GM19452 (cell line): ENCODE data around the gene HRH3.

Source experiments
- ATAC-seq: cut with Tn5 transposase; IDR thresholded peaks from one replicate; pipeline ENCODE4 v1.9.1; 2021; ENCODE audit not compliant: unreplicated experiment

The HRH3 gene

DNA sequence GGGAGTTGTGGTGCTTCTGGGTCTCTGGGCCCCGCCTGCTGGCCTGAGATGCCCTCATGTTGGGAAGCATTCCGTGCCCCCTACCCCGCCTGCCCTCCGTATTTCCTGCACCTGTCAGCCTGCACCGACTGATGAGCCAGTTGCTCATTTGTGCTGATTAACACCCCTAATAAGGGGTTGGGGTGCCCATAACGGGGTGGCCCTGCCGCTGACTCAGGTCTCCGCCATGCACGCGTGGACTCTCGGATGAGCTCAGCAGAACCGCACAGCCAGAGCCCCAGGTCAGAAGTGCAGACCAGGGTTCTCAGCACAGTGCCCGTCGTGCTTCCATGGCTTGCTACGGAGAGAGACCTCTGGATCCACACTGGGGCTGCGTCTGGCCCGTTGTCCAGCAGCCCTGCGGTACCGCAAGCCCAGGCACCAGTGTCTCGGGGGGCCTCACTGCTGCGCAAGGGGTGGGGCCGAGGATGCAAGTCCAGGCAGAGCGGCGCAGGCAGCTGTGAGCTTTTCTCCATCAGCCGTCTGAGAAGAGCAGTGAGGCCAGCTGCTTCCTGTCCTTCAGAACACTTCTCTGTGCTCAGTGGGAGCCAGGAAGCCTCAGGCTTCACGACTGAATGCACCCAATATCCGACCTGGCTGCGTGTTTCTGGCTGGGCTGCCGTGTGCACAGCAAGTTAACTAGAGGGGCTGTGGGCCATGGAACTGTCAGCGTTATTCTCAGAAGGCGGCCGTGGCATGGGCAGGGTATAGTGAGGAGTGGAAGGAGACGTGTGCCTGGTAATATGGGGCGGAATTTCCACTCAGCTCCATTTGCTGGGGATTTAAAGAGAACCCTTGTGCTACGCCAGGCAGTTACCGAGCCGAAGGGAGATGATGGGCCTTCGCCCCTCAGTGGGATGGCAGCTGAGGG is 18.6 kb downstream of the HRH3 start:
- ATAC-seq: peak; percentile 69

DNA sequence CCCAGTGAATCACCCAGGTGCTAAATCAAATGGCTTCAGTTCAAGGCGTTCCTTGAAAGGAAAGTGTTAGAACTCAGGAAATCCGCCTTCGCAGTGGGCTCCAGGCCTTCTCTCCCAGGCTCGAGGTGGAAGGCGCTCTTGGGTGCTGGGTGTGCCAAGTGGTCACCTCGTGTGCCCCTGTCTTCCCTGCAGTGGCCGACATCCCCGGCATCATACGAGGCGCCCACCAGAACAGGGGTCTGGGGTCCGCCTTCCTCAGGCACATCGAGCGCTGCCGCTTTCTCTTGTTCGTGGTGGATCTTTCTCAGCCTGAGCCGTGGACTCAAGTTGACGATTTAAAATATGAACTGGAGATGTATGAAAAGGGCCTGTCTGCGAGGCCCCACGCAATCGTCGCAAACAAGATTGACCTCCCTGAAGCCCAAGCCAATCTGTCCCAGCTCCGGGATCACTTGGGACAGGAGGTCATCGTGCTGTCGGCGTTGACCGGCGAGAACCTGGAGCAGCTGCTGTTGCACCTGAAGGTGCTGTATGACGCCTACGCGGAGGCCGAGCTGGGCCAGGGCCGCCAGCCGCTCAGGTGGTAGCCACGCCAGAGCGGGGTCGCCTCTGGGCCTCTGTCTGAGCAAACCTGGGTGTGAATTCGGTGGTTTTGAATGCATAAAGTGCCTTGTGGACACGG is 19.4 kb downstream of the HRH3 start:
- no peak for ATAC-seq

DNA sequence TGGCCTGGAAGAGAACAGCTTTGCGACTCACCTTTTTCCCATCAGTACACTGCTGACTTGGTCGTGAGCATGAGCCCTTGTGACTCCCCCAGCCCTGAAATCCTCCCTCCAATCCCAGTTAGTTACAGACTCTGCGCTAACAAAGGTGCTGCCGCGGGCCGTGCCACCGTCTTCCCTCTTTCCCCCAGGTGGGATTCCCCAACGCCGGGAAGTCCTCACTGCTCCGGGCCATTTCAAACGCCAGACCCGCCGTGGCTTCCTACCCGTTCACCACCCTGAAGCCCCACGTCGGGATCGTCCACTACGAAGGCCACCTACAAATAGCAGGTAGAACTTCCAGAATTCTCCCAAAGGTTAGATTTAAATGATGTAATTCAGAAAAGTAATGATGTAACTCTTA is 21.1 kb downstream of the HRH3 start:
- no peak for ATAC-seq

DNA sequence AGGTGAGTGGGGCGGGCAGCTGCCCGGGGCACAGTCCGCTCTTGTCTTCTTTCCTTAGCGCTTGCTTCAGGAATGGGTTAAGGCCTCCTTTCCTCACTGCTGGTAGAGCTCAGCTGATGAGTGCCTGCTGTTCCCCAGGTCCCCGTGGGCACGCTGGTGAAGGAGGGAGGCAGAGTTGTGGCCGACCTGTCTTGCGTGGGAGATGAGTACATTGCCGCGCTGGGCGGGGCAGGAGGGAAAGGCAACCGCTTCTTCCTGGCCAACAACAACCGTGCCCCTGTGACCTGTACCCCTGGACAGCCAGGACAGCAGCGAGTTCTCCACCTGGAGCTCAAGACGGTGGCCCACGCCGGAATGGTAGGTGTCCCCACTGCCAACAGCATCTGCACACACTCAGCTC is 21.6 kb downstream of the HRH3 start:
- ATAC-seq: no peak

DNA sequence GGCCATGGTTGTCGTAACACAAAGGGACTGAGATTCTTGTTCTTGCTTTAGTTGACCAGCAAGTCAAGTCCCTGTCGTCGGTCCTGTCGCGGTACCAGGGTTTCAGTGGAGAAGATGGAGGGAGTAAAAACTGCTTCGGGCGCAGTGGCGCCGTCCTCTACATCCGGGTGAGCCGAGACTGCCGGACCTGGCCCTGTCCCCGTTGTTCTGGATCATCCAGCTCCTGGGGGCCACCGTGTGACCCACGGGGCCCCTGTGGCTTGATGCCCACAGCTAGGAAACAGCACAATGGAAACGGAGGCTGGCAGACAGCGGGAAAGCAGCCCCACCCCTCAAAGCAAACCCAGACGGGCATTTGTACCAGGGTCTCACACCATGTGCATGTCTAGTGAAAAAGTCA is 22.3 kb downstream of the HRH3 start:
- ATAC-seq: no peak

DNA sequence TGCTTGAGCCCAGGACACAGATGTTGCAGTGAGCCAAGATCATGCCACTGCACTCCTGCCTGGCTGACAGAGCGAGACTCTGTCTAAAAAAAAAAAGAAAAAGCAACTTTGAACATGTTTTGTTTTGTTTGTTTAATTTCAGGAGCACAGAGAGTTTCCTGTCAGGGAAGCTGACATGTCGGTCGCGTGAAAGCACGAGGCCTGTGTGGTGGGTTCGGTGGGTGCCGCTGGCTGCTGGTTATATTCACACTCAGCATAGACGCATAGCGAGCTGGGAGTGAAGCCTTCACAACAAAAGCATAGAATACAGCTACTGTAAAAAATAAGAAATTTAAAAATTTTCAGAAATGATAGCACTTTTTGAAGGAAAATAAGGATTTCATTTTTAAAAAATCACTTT is 22.8 kb downstream of the HRH3 start:
- no peak for ATAC-seq

DNA sequence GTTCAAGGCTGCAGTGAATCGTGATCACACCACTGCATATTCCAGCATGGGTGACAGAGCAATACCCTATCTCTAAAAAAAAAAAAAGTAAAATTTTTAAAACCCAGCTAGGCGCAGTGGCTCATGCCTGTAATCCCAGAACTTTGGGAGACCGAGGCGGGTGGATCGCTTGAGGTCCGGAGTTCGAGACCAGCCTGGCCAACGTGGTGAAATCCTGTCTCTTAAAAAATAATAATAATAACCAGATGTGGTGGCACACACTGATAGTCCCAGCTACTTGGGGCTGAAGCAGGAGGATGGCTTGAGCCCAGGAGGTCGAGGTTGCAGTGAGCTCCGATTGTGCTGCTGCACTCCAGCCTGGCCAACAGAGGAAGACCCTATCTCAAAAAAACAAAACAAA is 23.8 kb downstream of the HRH3 start:
- no peak for ATAC-seq

- ATAC-seq: no peak
Observed at GRCh38 chr20:62195736-62196135, 24.3 kb downstream of the HRH3 start.

GRCh38 chr20:62195075-62195405 is 25.0 kb downstream of the HRH3 start:
- ATAC-seq: no peak

GRCh38 chr20:62193079-62194025 is 26.7 kb downstream of the HRH3 start:
- ATAC-seq: no peak

DNA sequence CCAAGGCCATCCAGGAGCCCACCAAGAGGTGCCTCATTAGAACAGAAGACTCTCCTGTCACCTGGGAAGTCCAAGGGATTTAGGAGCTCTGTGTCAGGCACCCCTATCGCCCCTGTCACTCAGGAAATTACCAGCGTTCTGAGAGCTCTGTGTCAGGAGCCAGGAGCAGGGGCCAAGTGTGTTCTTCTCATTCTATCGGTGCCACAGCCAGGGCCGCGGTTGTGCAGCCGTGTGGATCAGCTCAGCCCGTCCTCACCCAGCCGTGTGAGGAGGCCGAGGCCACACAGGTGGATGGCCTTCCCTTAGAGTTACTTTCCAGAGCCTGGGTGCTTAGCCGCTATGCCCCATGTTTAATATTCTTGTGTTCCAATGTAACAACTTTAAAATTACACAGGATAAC is 27.4 kb downstream of the HRH3 start:
- no peak for ATAC-seq

DNA sequence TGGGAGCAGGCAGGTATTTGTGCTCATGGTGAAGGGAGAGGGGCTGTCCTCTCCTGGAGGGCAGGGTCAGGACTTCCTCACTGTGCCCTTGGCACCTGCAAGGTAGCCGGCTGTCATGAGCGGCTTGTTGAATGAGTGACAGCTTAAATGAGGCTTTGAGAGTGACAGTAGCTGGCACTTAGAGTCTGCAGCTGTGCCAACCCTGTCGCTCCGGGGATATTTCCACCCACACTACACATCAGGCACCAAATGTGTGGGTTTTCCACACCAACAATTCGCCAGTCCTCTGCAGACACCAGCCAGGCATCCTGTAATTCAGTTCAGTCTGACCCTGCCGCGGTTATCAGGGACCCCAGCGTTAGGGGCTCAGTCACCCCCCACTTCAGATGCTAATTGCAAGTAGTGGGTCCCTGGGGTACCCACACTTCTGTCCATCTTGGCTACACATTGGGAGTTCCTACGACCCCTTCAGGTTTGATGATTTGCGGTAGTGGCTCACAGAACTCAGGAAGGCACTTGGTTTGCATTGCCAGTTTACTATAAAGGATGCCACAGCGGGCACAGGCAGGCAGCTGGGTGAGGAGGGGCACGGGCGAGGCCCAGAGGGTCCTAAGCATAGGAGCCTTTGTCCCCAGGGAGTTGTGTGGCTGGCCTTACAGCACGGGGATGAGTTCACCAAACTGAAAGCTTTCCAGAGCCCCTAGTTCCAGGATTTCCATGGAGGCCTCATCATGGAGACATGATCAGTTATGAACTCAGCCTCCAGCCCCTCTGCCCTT is 28.1 kb downstream of the HRH3 start:
- ATAC-seq: no peak

GRCh38 chr20:62190639-62191411 is 29.3 kb downstream of the HRH3 start:
- ATAC-seq: no peak

- ATAC-seq: no peak
Observed at GRCh38 chr20:62186887-62187866, 32.9 kb downstream of the HRH3 start.

DNA sequence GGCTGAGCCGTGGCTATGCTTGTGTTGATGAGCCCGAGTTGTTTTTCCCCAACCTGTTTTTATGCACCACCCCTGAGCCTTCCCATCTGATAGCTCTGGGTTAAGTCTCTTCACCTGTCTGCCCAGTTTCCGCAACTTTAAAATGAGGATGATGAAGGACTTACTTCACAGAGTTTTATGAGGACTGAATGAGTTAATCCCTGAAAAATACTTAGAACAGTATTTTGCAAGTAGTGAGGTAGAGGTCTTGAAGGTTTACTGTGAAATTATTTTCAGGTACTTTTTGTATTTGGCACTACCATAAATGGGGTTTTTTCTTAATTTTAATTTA is 34.0 kb downstream of the HRH3 start:
- no peak for ATAC-seq

GRCh38 chr20:62183426-62184142 is 36.5 kb downstream of the HRH3 start:
- ATAC-seq: no peak

DNA sequence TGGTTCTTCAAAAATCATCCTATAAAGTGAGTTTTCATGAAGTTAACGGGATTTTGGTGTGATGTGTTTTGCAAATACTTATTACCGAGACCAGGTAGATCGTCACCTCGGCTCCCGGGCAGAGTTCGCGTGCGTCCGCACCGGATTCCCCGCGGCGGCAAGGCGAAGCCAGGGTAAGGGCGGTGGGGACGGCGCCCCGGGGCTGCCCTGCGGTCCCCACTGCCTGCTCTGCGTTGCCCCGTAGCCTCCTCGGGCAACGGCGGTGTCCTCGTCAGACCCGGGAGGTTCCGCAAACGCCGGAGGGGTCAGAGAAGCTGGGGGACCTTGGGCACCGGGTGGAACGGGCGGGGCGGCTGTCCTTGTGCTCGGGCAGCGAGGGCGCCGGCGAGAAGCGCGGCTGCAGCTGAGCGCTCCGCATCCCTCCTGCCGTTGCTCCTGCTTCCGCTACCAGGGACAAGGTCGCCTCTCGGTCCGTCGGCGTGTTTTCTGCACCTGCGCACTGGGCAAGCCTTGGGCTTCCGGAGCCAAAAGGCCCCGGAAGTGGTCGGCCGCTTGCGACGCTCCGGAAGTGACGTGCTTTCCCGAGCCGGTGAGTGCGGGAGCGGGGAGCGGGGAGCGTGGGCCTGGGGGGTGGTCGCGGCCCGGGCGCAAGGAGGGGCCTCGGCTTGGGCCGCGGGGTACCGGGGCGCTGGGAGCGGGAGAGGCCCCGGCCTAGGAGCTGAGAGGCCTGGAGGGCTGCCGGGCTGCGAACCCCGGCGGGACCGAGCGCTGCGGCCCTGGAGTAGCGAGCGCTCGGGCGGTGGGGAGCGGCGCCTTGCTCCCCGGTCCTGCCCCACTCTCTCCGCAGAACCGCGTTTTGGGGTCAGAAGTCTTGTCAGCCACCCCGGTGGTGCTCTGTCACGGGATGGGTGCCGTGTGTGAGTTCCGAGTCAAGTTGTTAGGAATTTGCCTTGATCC is 37.3 kb downstream of the HRH3 start, which contains the start of gene MTG2:
MTG2 (plus strand) TSS at position 560 of the 957 bp plus-strand sequence. CDS start 10,393 bp downstream, outside the sequence.
- peak; percentile 95 for ATAC-seq
